Measurements from ENCODE around the gene MINDY1.

MINDY1 gene

DNA sequence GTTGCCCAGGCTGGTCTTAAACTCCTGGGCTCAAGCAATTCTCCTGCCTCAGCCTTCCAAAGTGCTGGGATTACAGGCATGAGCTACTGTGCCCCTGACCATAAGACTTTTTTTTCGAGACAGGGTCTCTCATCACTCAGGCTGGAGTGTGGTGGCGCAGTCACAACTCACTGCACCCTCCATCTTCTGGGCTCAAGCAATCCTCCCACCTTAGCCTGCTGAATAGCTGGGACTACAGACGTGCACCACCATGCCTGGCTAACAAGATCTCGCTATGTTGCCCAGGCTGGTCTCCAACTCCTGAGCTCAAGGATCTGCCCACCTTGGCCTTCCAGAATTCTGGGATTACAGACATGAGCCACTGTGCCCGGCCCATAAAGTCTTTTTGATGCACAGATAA, 42.8 kb upstream of the MINDY1 start:
- H3K27ac ChIP-seq: peak overlapping the region; percentile 75
- TF ChIP-seq ZFX (IDR thresholded peaks at IDR 0.05; ENCODE audit: borderline replicate concordance): no peak
- TF ChIP-seq, protein P1, sequence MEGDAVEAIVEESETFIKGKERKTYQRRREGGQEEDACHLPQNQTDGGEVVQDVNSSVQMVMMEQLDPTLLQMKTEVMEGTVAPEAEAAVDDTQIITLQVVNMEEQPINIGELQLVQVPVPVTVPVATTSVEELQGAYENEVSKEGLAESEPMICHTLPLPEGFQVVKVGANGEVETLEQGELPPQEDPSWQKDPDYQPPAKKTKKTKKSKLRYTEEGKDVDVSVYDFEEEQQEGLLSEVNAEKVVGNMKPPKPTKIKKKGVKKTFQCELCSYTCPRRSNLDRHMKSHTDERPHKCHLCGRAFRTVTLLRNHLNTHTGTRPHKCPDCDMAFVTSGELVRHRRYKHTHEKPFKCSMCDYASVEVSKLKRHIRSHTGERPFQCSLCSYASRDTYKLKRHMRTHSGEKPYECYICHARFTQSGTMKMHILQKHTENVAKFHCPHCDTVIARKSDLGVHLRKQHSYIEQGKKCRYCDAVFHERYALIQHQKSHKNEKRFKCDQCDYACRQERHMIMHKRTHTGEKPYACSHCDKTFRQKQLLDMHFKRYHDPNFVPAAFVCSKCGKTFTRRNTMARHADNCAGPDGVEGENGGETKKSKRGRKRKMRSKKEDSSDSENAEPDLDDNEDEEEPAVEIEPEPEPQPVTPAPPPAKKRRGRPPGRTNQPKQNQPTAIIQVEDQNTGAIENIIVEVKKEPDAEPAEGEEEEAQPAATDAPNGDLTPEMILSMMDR (IDR thresholded peaks at IDR 0.05): no peak

DNA sequence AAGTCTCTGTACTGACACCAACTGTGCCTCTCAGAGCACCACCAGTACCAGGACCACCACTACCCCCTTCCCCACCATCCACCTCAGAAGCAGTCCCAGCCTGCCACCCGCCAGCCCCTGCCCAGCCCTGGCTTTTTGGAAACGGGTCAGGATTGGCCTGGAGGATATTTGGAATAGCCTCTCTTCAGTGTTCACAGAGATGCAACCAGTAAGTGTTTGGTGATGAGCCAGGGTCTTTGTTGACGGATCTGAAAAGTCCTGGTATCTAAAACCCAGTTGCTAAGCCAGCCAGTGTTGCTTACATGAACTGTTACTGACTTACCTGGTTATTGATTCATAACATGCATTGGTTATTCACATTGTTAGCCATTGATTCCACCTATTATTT, 41.9 kb upstream of the MINDY1 start:
- no peak for TF ChIP-seq ZFX (IDR thresholded peaks at IDR 0.05; ENCODE audit: borderline replicate concordance)
- TF ChIP-seq, protein P1 (IDR thresholded peaks at IDR 0.05): peak; percentile 45
- H3K27ac ChIP-seq: peak overlapping the region; percentile 75

DNA sequence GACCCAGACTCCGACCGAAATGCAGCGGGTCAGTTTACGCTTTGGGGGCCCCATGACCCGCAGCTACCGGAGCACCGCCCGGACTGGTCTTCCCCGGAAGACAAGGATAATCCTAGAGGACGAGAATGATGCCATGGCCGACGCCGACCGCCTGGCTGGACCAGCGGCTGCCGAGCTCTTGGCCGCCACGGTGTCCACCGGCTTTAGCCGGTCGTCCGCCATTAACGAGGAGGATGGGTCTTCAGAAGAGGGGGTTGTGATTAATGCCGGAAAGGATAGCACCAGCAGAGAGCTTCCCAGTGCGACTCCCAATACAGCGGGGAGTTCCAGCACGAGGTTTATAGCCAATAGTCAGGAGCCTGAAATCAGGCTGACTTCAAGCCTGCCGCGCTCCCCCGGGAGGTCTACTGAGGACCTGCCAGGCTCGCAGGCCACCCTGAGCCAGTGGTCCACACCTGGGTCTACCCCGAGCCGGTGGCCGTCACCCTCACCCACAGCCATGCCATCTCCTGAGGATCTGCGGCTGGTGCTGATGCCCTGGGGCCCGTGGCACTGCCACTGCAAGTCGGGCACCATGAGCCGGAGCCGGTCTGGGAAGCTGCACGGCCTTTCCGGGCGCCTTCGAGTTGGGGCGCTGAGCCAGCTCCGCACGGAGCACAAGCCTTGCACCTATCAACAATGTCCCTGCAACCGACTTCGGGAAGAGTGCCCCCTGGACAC, 41.4 kb upstream of the MINDY1 start:
- H3K27ac ChIP-seq: peak overlapping the region; percentile 75
- TF ChIP-seq, protein P1 (IDR thresholded peaks at IDR 0.05): peak; percentile 77
- TF ChIP-seq ZFX (IDR thresholded peaks at IDR 0.05; ENCODE audit: borderline replicate concordance): no peak

DNA sequence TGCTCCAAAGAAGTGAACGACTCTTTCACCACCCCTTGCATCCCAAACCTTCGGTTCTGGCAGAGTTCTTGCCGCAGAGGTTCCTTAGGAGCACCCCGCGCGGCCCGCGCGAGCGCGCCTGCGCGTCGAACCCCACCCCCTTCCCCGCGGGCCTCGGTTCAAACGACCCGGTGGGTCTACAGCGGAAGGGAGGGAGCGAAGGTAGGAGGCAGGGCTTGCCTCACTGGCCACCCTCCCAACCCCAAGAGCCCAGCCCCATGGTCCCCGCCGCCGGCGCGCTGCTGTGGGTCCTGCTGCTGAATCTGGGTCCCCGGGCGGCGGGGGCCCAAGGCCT, 40.9 kb upstream of the MINDY1 start, which contains the start of gene C1orf56:
TSS of gene C1orf56 (plus strand) at position 161 of the 334 bp plus-strand sequence. CDS start at position 258, 97 bp downstream.
- TF ChIP-seq, protein P1 (IDR thresholded peaks at IDR 0.05): no peak
- TF ChIP-seq ZFX (IDR thresholded peaks at IDR 0.05; ENCODE audit: borderline replicate concordance): no peak
- H3K27ac ChIP-seq: peak within 1 kb of the TSS; percentile 75

DNA sequence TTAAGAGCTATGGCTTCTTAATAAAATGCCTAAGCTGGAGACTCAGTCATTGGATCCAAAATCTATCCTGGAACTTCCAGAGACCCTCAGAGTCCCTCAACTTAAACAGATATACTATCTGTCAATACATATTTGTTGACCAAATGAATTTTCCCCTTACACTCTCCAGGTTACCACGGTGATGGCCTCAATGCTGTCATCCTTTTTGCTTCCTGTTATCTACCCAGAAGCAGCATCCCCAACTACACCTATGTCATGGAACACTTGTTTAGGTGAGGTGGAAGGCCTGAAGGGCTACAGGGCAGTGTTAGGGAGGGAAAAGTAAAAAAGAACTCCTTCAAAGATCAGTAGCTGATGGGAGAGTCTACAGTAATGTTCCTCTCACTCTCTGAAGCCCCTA, 36.5 kb upstream of the MINDY1 start:
- TF ChIP-seq ZFX (IDR thresholded peaks at IDR 0.05; ENCODE audit: borderline replicate concordance): no peak
- TF ChIP-seq, protein P1 (IDR thresholded peaks at IDR 0.05): no peak
- H3K27ac ChIP-seq: no peak overlapping the region

DNA sequence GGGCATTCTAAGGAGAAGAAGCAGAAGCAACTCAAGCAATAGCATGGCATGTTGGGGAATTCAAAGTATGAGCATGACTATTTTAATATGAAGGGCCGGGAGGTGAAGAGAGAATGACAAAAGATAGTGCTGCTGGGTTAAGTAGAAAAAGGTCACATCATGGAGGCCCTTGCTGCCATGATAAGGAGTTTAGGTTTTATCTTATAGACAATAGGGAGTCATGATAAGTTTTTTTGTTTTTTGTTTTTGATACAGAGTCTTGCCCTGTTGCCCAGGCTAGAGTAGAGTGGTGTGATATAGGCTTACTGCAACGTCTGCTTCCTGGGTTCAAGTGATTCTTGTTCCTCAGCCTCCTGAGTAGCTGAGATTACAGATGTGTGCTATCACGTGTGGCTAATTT, 32.8 kb upstream of the MINDY1 start:
- no peak overlapping the region for H3K27ac ChIP-seq

DNA sequence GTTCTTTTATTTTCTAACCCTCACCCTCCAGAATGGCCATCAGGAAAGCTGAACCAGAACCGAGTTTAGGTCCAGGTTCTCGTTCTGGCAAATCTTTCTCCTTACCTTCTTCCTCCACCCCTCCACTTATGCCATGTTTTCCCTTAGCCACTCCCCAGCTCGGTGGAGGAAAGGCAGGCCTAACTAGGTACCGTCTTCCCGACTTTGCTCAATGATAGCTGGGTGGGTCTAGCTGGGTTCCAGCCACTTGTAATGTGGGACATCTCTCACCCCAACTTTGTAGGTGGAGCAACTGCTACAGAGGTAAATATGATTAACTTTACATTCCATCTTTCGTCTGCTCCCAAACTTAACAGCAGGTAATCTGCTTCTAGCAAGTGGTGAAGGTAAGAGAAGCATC, 30.3 kb upstream of the MINDY1 start:
- H3K27ac ChIP-seq: no peak overlapping the region
- no peak for TF ChIP-seq ZFX (IDR thresholded peaks at IDR 0.05; ENCODE audit: borderline replicate concordance)
- TF ChIP-seq, protein P1 (IDR thresholded peaks at IDR 0.05): no peak

More for the DNA sequence above, 32.8 kb upstream of the MINDY1 start:
- no peak for TF ChIP-seq ZFX (IDR thresholded peaks at IDR 0.05; ENCODE audit: borderline replicate concordance)
- TF ChIP-seq, protein P1 (IDR thresholded peaks at IDR 0.05): no peak
